ENCODE data around the gene FUOM.
A peak's percentile ranks its signal among the peaks of the same experiment; 100 is the strongest.
"Not testable (repeated sequence)": the region's sequence is repeated elsewhere in the genome, so short reads cannot be mapped to it uniquely, and the experiment has no call there.

FUOM gene

GRCh38 chr10:133388236-133388972, 30.6 kb upstream of the FUOM start:
- DNase-seq = no peak

- not testable (repeated sequence) for DNase-seq
Observed at GRCh38 chr10:133386951-133387350, 29.1 kb upstream of the FUOM start.

GRCh38 chr10:133385214-133385613, 27.4 kb upstream of the FUOM start:
- DNase-seq = no peak

- no peak for DNase-seq
Observed at GRCh38 chr10:133384071-133384470, 26.3 kb upstream of the FUOM start.

- no peak for DNase-seq
Observed at GRCh38 chr10:133383551-133383950, 25.7 kb upstream of the FUOM start.

GRCh38 chr10:133381036-133381435, 23.2 kb upstream of the FUOM start:
- no peak for DNase-seq

- DNase-seq = no peak
Observed at GRCh38 chr10:133379801-133380666, 22.2 kb upstream of the FUOM start.

GRCh38 chr10:133379152-133379800, 21.5 kb upstream of the FUOM start, which contains the start of gene PAOX:
PAOX (plus strand) TSS chr10:133379262; CDS start chr10:133379317, 55 bp downstream.
- no peak for DNase-seq

- no peak for DNase-seq
Observed at GRCh38 chr10:133378251-133379096, 20.7 kb upstream of the FUOM start.

- no peak for DNase-seq
Observed at GRCh38 chr10:133377818-133378250, 20.0 kb upstream of the FUOM start.

- DNase-seq = no peak
Observed at GRCh38 chr10:133377025-133377817, 19.4 kb upstream of the FUOM start.

GRCh38 chr10:133376183-133376582, 18.4 kb upstream of the FUOM start:
- DNase-seq = not testable (repeated sequence)

- DNase-seq = no peak
Observed at GRCh38 chr10:133375357-133376115, 17.7 kb upstream of the FUOM start.

GRCh38 chr10:133373174-133374090, 15.6 kb upstream of the FUOM start, which contains the start of gene ECHS1:
ECHS1 (minus strand) TSS chr10:133373354; CDS start chr10:133373333, 21 bp downstream.
- DNase-seq = peak; percentile 80

GRCh38 chr10:133372507-133372906, 14.7 kb upstream of the FUOM start:
- DNase-seq = no peak

GRCh38 chr10:133370030-133370786, 12.4 kb upstream of the FUOM start:
- DNase-seq = no peak

GRCh38 chr10:133368153-133368552, 10.3 kb upstream of the FUOM start:
- DNase-seq = no peak

- DNase-seq = not testable (repeated sequence)
Observed at GRCh38 chr10:133367461-133367860, 9.6 kb upstream of the FUOM start.

GRCh38 chr10:133366751-133367150, 8.9 kb upstream of the FUOM start:
- no peak for DNase-seq

Measured in DMS153 (cell line).